Gastrocnemius medialis (tissue), 4 donors: Measurements from ENCODE around the gene DTYMK. TPM values are rescaled to one million over a fixed set of nuclear protein-coding genes. Genes with fewer than 3 reads are reported as not detected.

Experiments
- ATAC-seq, 2 donors: fragments of 150-250 bp; one replicate each; pipeline ENCODE4 v1.9.1; 2016
- DNase-seq, 2 donors: peaks; one replicate each; pipeline ENCODE4 v3.0.0-alpha.2; 2019
- H3K27ac ChIP-seq, 4 donors: fragments of 200-600 bp; sonication (generic); 1 replicate in 1 of 4; 2 replicates in 3 of 4; pipeline ENCODE4 v1.5.1; 2016 to 2018; ENCODE audit warnings: mild to moderate bottlenecking in 2 of 4, moderate library complexity in 1 of 4
- H3K27me3 ChIP-seq, 3 donors: fragments of 200-600 bp; sonication (generic) in 2 of 3; 1 replicate in 1 of 3; 2 replicates in 2 of 3; pipeline versions ENCODE4 v1.5.1 to v1.6.0; 2016 to 2019; ENCODE audit warnings: mild to moderate bottlenecking in 1 of 3, moderate library complexity in 1 of 3
- H3K36me3 ChIP-seq, 2 donors: fragments of 200-600 bp; sonication (generic) in 1 of 2; one replicate each; pipeline ENCODE4 v1.5.1; 2017 to 2018
- H3K4me1 ChIP-seq, 2 donors: fragments of 200-600 bp; sonication (generic) in 1 of 2; one replicate each; pipeline ENCODE4 v1.5.1; 2016 to 2017; ENCODE audit warnings: mild to moderate bottlenecking in 2 of 2
- H3K4me3 ChIP-seq, 4 donors: fragments of 200-600 bp; sonication (generic) in 3 of 4; 1 replicate in 1 of 4; 2 replicates in 3 of 4; pipeline ENCODE4 v1.5.1; 2016 to 2019; ENCODE audit warnings: mild to moderate bottlenecking in 2 of 4
- H3K9me3 ChIP-seq, 3 donors: fragments of 200-600 bp; sonication (generic) in 2 of 3; 1 replicate in 1 of 3; 2 replicates in 2 of 3; pipeline ENCODE4 v1.5.1; 2016 to 2019
- CTCF ChIP-seq, 5 experiments: fragments of 450-650 bp in 3 of 5; fragments of 200-600 bp in 2 of 5; sonication (generic) in 2 of 5; IDR thresholded peaks in 4 of 5; conservative IDR thresholded peaks in 1 of 5; 1 replicate in 4 of 5; 2 replicates in 1 of 5; pipeline ENCODE4 v1.5.1; 2016 to 2019; ENCODE audit warnings: antibody characterized with exemption in 5 of 5, mild to moderate bottlenecking in 3 of 5, moderate library complexity in 3 of 5
- POLR2A ChIP-seq, 2 donors: fragments of 450-650 bp; IDR thresholded peaks; one replicate each; pipeline ENCODE4 v1.6.1; 2017; ENCODE audit warnings: antibody characterized with exemption in 2 of 2, mild to moderate bottlenecking in 2 of 2, moderate library complexity in 2 of 2
- in situ Hi-C, 4 donors: fragments of 200-750 bp; cut with MboI; loops; one replicate each; pipeline versions ENCODE4 v1.15.0 to v1.8.0; 2017; ENCODE audit warnings: low sequenced_read_pairs in 4 of 4
- intact Hi-C: fragments of 100-400 bp; cut with DNase I; formaldehyde crosslinking; loops from one replicate; pipeline ENCODE4 v1.15.1; 2023; ENCODE audit warnings: low total_unique reads
- total RNA-seq, 4 donors: library from RNA; depleted of rRNA; stranded (reverse); fragments of >200 nt; gene quantifications; one replicate each; pipeline versions ENCODE4 v1.1.0 to v1.2.3, GENCODE V29; 2016

Gene DTYMK
- total RNA-seq, 4 donors from 2014 or later, result 3.9 to 8.2 (median 5.9) TPM

GRCh38 chr2:241695651-241696050 is 9.0 kb upstream of the DTYMK start:
- peaks cover 0 to 18% of the 10 kb centered on the region in 2 donors for H3K36me3 ChIP-seq
- no peaks in the 10 kb centered on the region for H3K27me3 ChIP-seq
- no peak overlapping the region for H3K27ac ChIP-seq
- in situ Hi-C loops, result no loop called here
- no peak for TF ChIP-seq POLR2A (IDR thresholded peaks at IDR 0.05)
- DNase-seq, result no peak
- no peak overlapping the region for H3K4me3 ChIP-seq
- peaks cover 0 to 3% of the 10 kb centered on the region in 2 donors for H3K4me1 ChIP-seq
- H3K9me3 ChIP-seq, result no peaks in the 10 kb centered on the region
- no peak for ATAC-seq
- intact Hi-C loops, result no loop called here

GRCh38 chr2:241692448-241692847 is 5.8 kb upstream of the DTYMK start:
- in situ Hi-C loops (no loop called here), intact Hi-C loops (no loop called here)
- Histone ChIP-seq H3K4me3 (no peak overlapping the region), H3K9me3 (no peaks in the 10 kb centered on the region), H3K27ac (no peak overlapping the region), H3K4me1 (peaks cover 21% of the 10 kb centered on the region in 2 donors), H3K36me3 (peaks cover 0 to 29% of the 10 kb centered on the region in 2 donors), H3K27me3 (no peaks in the 10 kb centered on the region)
- no peak for TF ChIP-seq POLR2A (IDR thresholded peaks at IDR 0.05)
- no peak for TF ChIP-seq CTCF (IDR thresholded peaks at IDR 0.05 in 4 of 5, conservative IDR thresholded peaks at IDR 0.05 in 1 of 5)
- DNase-seq, result no peak
- ATAC-seq, result no peak

- H3K9me3 ChIP-seq, result no peaks in the 10 kb centered on the region
- intact Hi-C loops, result no loop called here
- TF ChIP-seq CTCF (IDR thresholded peaks at IDR 0.05 in 4 of 5, conservative IDR thresholded peaks at IDR 0.05 in 1 of 5) (no peak), POLR2A (IDR thresholded peaks at IDR 0.05) (no peak)
- H3K27ac ChIP-seq, result no peak overlapping the region
- H3K4me1 ChIP-seq, result peaks cover 27 to 30% of the 10 kb centered on the region in 2 donors
- H3K27me3 ChIP-seq, result no peaks in the 10 kb centered on the region
- DNase-seq (no peak), ATAC-seq (no peak)
- H3K4me3 ChIP-seq, result no peak overlapping the region
- in situ Hi-C loops, result no loop called here
- H3K36me3 ChIP-seq, result peaks cover 0 to 29% of the 10 kb centered on the region in 2 donors
These were observed 3.6 kb upstream of the DTYMK start for GRCh38 chr2:241690202-241690717.

- peaks cover 0 to 24% of the 10 kb centered on the region in 2 donors for H3K36me3 ChIP-seq
- TF ChIP-seq CTCF (IDR thresholded peaks at IDR 0.05 in 4 of 5, conservative IDR thresholded peaks at IDR 0.05 in 1 of 5) (no peak), POLR2A (IDR thresholded peaks at IDR 0.05) (no peak)
- no peaks in the 10 kb centered on the region for H3K9me3 ChIP-seq
- H3K27ac ChIP-seq, result no peak overlapping the region
- intact Hi-C loops, result no loop called here
- H3K27me3 ChIP-seq, result no peaks in the 10 kb centered on the region
- no peak overlapping the region for H3K4me3 ChIP-seq
- DNase-seq, result no peak
- H3K4me1 ChIP-seq, result peaks cover 27 to 30% of the 10 kb centered on the region in 2 donors
- no peak for ATAC-seq
- in situ Hi-C loops, result no loop called here
These were observed 2.7 kb upstream of the DTYMK start for GRCh38 chr2:241689306-241689705.

GRCh38 chr2:241686324-241686649 is 328 bp downstream of the DTYMK start:
- intact Hi-C loops, result loop anchor here (1.0 kb wide), 2 partner anchors 48 to 49 kb away; partner anchors contain the start of genes ATG4B, D2HGDH and THAP4
- DNase-seq, result no peak
- peaks cover 0 to 26% of the 10 kb centered on the region in 2 donors for H3K36me3 ChIP-seq

More at GRCh38 chr2:241686324-241686649, 328 bp downstream of the DTYMK start:
- TF ChIP-seq POLR2A (IDR thresholded peaks at IDR 0.05), result no peak
- no peak for TF ChIP-seq CTCF (IDR thresholded peaks at IDR 0.05 in 4 of 5, conservative IDR thresholded peaks at IDR 0.05 in 1 of 5)
- H3K27ac ChIP-seq, result peak overlapping the region; percentile 90 to 99 (median 93)
- H3K4me1 ChIP-seq, result peaks cover 30% of the 10 kb centered on the region in 2 donors
- peak overlapping the region; percentile 72 to 98 (median 82) for H3K4me3 ChIP-seq
- H3K9me3 ChIP-seq, result no peaks in the 10 kb centered on the region
- in situ Hi-C loops, result no loop called here
- H3K27me3 ChIP-seq, result no peaks in the 10 kb centered on the region
- peak; percentile 4 to 18 for ATAC-seq
